Measurements from ENCODE around the gene CCDC190.
"Not testable (repeated sequence)": the region's sequence is repeated elsewhere in the genome, so short reads cannot be mapped to it uniquely, and the experiment has no call there.

- TF ChIP-seq EZH2 (IDR thresholded peaks at IDR 0.05; ENCODE audit: insufficient read depth, poor library complexity, severe bottlenecking); EZH2phosphoT487 (IDR thresholded peaks at IDR 0.05; ENCODE audit: insufficient read depth, low read depth): not testable (repeated sequence)
These were observed 53.5 kb downstream of the CCDC190 start for GRCh38 chr1:162807503-162807902.

Data from GM23248 (cell line).